GM10847 (cell line): Measurements from ENCODE around the gene RNASET2.
A peak's percentile ranks its signal among the peaks of the same experiment; 100 is the strongest.

Source experiments
- POLR2A ChIP-seq: IDR thresholded peaks from 2 replicates; pipeline ENCODE4 v1.6.1; 2011; ENCODE audit not compliant: insufficient read length; ENCODE audit errors: extremely low read depth

The RNASET2 gene

DNA sequence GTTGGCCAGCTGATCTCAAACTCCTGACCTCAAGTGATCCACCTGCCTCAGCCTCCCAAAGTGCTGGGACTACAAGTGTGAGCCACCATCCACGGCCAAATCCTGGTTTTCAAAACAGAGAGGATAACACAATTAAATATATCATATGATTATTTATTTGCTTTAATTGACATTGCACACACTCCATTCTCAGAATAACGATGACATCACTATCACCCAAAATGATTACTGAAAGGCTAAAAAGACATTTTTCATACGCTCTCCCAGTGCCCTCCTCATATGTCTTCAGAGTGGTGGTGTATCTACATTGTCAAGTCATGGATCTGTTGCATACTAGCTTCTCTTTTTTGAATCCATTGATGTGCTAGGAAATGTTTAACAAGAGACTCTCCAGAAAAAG is 24.4 kb upstream of the RNASET2 start:
- no peak for TF ChIP-seq POLR2A

DNA sequence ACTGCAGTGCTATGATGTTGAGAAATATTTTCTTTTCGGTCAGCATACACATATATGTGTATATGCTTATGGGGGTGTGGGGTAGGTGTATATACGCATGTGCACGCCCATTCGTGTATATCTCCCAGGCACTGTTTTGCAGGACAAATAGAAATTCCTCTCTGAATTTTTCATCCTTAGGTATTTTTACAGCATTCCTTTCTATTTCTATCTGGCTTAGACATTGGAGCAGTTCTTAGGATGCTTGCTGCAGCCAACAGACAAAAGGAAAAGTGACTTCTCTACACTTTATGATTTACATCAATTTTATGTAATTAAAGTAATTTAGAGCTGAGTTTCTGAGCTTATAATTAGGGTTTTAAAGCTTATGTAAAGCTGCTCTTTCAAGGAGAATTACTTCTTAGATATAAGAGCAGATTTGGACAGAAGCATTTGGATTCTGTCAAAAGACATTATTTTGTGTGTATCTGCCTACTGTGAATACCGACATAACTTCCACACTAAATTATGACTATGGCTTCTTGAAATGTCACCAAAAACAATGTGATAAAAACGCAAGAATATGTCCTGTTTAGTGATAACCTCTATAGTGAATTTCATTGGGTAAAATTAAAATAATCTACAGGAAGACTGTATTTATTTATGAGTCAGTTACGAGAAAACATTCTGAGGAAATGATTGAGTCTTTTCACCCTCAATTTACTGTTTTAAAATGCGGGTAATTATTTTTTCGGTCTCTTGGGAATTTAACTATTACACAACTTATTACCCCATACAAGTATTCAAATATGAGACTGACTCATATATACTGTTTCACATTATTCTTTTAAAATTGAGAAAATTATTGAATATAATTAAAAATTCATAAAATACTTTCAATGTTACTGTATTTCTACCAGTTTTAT is 21.5 kb upstream of the RNASET2 start:
- no peak for TF ChIP-seq POLR2A

DNA sequence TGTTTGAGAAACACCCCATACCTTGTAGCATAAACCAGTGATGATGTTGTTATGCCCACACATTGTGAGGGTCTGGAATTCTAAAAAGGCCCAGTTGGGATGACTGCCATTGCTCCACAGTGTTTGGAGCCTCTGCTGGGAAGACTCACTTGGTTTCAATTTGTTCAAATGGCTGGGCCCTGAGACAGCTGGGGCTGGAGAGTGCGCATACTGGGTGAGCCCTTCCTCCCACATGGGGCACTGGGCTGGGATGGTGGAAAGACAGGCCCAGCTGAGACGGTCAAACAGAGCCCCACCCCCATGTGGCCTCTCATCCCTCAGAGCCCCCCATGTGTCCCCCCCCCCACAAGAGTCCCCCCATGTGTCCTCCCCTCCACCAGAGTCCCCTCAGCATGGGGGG is 20.3 kb upstream of the RNASET2 start:
- TF ChIP-seq POLR2A = no peak

DNA sequence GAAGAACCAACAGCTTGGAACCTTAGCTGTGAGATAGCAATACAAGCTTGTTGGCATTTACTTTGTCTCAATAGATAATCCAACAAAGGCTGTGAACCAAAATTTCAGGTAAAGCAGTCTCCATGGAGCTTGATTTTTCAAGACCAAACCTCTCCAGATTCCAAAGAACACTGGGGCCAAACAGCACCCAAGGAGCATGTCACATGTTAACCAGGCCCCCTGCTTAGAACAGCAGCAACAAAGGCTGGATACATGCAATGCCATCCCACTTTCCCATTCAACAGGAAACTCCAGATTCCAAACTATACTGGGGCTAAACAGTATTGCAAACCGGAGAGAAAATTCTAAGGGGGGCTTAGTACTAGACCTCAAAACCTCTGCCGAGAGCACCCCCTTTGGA is 15.8 kb upstream of the RNASET2 start:
- no peak for TF ChIP-seq POLR2A

DNA sequence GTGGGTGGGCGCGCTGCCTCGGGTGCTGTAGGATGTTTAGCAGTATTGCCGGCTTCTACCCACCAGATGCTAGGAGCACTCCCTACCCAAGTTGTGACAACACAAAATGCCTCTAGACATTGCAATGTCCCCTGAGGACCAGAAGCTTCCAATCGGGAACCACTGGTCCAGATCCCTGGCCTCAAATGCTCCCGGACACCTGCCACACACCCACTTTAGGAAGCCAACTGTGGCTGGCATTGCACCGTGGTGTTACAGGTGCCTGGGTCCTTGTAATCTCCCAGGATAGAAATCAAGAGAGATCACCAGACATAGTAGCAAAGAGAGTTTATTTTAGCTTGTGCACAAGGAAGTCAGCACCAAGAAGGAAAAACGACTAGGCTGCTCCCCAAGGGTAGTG is 14.9 kb upstream of the RNASET2 start:
- no peak for TF ChIP-seq POLR2A

DNA sequence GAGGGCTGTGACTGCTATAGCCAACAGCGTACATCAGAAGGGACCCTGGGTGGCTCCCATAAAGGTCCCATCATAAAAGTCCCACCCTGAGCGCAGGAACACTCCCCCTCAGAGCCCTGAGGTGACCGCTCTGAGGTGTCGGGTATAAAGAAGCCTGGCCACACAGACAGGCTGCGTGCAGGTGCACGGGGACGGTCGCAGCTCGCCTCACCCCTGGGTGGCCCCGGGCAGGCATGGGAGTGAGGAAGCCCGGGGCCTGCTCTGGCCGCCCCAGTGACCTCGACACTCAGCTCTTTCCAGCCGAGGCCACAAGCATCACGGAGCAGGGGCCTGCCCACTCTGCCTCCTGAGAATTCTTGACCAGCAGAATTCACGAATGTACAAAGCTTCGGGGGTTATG is 14.4 kb upstream of the RNASET2 start:
- TF ChIP-seq POLR2A = no peak

DNA sequence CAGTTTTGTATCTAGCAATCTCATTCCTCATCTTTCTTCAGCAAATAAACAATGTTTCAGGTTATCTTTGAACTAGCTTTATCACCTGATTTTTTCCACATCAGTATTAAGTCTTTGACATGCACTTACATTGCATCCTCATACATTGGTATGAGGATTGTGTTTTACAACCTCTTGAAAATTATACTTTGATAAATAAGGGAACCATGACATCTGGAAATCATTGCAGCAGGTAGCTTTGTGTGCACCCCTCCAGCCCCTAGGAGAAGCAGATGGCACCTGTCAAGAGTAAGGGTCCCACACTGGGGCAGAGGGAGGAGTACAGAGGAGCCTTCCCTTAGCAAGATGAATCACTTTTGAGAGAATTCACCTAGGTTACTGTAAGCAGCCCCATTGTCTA is 13.7 kb upstream of the RNASET2 start:
- no peak for TF ChIP-seq POLR2A

DNA sequence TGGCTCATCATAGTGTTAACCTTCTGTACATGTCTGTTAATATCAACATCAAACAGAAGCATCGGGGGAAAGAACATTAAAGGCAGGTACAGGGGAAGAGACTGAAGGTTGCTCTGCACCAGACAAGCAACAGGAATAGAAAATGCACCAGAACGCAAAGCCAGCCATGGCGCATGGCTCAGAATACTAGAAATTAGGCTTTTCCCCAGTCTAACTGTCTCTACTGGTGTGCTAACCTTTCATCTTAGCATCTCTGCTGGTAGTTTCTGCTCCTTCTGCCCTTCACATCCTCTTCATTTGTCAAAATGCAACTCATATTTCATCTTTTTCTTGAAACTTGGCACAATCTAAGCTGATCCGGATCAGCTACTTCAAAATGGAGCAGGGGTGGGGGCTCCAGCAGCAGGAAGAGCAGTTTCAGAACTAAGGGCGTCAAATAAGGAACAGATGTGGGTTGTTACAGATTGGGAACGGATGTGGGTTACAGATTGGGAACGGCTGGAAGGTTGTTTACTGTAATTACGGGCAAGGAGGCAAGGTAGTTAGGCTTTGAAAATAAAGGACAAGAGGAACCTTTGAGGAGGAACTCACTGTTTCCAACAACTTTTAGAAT is 13.1 kb upstream of the RNASET2 start:
- no peak for TF ChIP-seq POLR2A

DNA sequence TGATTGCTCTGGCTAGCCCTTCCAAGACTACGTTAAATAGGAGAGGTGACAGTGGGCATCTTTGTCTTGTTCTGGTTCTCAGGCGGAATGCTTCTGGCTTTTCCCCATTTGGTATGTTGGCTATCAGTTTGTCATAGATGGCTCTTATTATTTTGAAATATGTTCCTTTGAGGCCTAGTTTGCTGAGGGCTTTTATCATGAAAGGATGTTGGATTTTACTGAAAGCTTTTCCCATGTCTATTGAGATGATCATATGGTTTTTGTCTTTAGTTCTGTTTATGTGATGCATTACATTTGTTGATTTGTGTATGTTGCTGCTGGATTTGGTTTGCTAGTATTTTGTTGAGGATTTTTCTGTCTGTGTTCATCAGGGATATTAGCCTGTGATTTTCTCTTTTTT is 9.9 kb upstream of the RNASET2 start:
- no peak for TF ChIP-seq POLR2A

DNA sequence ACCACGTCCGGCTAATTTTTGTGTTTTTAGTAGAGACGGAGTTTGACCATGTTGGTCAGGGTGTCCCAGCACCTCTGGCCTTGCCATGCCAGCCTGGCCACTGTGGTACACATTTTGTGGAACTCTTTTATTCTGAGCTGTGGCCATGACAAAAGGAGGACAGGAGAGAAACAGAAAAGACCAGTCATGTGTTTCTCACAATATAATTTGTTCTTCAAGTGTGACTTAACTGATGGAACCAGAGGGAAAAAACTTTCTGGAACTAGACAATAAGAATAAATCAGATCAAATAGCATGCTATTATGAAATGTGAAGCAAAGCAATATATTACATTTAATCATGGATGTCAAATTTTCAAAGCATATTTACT is 4.2 kb upstream of the RNASET2 start:
- no peak for TF ChIP-seq POLR2A

DNA sequence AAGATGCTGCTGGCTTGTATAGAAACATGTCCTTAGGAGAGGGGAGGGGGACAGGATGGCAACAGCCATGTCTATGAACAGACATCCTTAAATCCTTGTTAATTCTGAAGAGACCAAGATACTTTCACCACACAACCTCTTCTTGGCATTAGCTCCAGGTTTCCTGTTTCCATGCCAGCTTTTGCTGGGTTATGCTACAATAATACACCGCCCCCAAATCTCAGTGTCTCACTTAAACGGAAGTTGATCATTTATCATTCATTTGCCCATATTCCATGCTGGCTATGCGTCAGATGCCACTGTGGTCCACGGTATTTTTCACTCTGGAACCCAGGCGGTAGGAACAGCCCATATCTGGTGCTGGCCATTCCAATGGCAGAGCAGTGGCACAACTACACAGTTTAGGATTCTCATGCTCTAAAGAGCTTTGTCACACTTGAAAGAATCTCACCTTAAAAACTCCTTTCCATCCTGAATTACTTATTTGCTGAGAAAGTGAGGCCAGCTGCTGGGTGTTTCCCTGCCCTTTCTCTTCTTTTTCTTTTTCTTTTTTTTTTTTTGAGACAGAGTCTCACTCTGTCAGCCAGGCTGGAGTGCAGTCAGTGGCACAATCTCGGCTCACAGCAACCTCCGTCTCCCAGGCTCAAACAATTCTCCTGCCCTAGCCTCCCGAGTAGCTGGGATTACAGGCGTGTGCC is 3.7 kb upstream of the RNASET2 start:
- no peak for TF ChIP-seq POLR2A

DNA sequence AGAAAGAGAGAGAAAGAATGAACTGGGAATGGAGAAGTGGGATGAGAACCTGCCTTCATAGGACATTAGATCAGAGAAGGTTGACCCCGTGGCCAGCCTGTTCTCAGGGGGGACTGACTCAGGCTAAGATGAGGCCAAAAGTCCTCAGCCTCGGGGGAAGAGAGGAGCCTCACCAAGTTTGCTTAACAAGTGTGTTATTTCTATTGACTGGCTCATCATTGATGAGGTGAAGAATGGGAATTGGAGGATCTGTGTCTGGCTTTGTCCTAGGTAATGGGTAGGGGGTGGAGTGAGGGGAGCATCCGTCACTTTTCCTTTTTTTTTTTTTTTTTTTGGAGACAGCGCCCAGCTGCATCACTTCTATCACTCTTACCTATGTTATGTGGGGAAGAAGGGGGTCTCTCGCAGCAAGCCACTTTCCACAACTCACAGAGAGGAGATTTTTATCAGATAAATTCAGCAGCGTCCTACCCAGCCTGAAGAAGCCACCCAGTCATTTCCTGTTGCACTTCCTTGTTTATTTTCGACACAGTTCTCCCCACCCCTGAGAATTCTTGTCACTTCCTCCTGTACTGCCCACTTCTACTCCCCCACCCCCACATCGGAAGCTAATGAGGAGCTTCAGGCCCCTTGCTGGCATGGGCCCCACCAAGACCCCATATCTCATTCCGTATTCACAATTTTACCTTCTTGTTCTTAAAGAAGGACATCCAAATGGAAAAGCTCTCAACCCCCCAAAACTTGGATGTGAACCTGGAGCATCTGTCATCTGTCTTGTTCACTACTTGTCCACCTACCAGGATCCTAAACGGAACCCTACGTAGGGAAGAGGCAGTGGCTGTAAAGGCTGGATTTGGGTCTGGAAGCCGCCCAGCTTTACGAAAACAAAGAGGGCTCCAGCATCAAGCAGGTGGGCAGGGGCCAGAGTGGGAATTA is 2.8 kb upstream of the RNASET2 start:
- TF ChIP-seq POLR2A = no peak

DNA sequence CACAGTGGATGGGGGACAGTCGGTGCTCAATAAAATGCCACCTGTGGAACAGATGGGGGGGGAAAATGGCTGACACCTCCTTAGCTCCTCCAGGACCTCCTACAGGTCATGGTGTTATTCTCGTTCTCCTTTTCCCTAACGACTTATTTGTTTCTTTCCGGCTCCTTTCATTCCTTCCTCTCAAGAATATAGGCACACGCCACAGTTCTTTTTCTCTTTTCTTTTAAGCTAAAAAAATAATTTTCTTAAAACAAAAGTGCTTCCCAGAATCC is 1.4 kb upstream of the RNASET2 start:
- no peak for TF ChIP-seq POLR2A

DNA sequence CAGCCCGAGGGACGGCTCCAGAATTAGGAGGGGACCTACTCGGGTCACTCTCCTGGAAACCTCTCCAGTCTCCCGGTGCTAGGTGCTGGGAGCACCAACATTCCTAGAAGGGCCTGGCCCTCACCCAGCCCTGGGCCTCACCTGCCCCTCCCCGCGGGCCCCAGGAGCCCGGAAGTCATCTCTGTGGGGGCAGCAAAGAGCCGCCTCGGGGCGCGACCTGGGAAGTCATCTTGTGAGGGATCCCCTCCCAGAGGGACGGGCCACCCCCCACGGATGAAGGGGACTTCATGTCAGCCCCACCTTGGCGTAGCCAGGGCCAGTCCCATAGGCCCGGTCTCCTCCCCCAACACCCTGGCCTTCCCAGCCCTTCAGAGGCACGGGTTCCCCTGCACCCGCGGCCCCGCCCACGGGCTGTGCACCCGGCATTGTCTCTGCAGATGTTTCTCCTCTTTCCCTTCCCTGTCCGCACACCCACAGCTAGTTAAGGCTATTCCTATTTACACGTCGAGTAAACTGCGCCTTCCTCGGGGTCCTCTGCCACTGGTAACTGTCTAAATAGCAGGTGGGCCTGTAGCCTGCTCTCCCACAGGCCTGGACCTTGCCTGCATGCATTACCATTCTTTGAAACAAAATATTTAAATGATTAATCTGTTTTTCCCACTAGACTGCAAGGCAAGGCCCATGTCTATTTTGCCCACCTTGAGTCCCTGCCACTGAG is 896 bp upstream of the RNASET2 start:
- peak; percentile 19 for TF ChIP-seq POLR2A
